ENCODE measurements around the gene SIX5. TPM values are rescaled to one million over a fixed set of nuclear protein-coding genes. Genes with fewer than 3 reads are reported as not detected.

The SIX5 gene
- total and polyA plus RNA-seq, 4 donors: 2.7 to 9.9 (median 4.4) TPM

- no peak for TF ChIP-seq HNF4G (IDR thresholded peaks at IDR 0.05)
- no peak for TF ChIP-seq ATF3 (IDR thresholded peaks at IDR 0.05)
- TF ChIP-seq FOXA2 (IDR thresholded peaks at IDR 0.05): no peak
- Histone ChIP-seq H3K4me1 (ENCODE audit: control insufficient read depth in 4 of 4, insufficient read depth in 4 of 4, low read length in 3 of 4) (peaks cover 3 to 32% (median 10%) of the 10 kb centered on the region in 4 donors), H3K27me3 (ENCODE audit: control insufficient read depth in 4 of 4, insufficient read depth in 4 of 4, low read length in 3 of 4) (no peaks in the 10 kb centered on the region), H3K27ac (ENCODE audit: low read depth in 1 of 2, low read length in 2 of 2) (no peak overlapping the region), H3K9ac (ENCODE audit: low read depth in 1 of 2, low read length in 2 of 2) (no peak overlapping the region), H3K4me3 (ENCODE audit: low read depth in 1 of 3, low read length in 3 of 3) (no peak overlapping the region), H3K9me3 (ENCODE audit: control insufficient read depth in 4 of 4, low read length in 3 of 4) (no peaks in the 10 kb centered on the region), H3K36me3 (ENCODE audit: control insufficient read depth in 4 of 4, insufficient read depth in 3 of 4, low read depth in 1 of 4, low read length in 3 of 4) (peaks cover 0 to 2% (median 0%) of the 10 kb centered on the region in 4 donors)
- no peak for DNase-seq (ENCODE audit: low spot score)
- 72% methylated on average over 21 of the region's 21 CpGs for WGBS
Measured at GRCh38 chr19:45764945-45765701, 3.9 kb downstream of the SIX5 start.

- no peak overlapping the region for H3K9ac ChIP-seq (ENCODE audit: low read depth in 1 of 2, low read length in 2 of 2)
- WGBS: 72% methylated on average over 6 of the region's 6 CpGs
- H3K9me3 ChIP-seq (ENCODE audit: control insufficient read depth in 4 of 4, low read length in 3 of 4): no peaks in the 10 kb centered on the region
- peaks cover 0 to 2% (median 0%) of the 10 kb centered on the region in 4 donors for H3K36me3 ChIP-seq (ENCODE audit: control insufficient read depth in 4 of 4, insufficient read depth in 3 of 4, low read depth in 1 of 4, low read length in 3 of 4)
- no peak overlapping the region for H3K27ac ChIP-seq (ENCODE audit: low read depth in 1 of 2, low read length in 2 of 2)
- H3K4me3 ChIP-seq (ENCODE audit: low read depth in 1 of 3, low read length in 3 of 3): no peak overlapping the region
- TF ChIP-seq GABPA (IDR thresholded peaks at IDR 0.05 in 1 of 2, conservative IDR thresholded peaks at IDR 0.05 in 1 of 2) (no peak), FOXA1 (IDR thresholded peaks at IDR 0.05) (no peak), EGR1 (IDR thresholded peaks at IDR 0.05; ENCODE audit: low read depth in 2 of 2) (no peak), RAD21 (IDR thresholded peaks at IDR 0.05) (no peak), HNF4G (IDR thresholded peaks at IDR 0.05) (no peak), SP1 (IDR thresholded peaks at IDR 0.05) (no peak)
- peaks cover 3 to 26% (median 6%) of the 10 kb centered on the region in 4 donors for H3K4me1 ChIP-seq (ENCODE audit: control insufficient read depth in 4 of 4, insufficient read depth in 4 of 4, low read length in 3 of 4)
- DNase-seq (ENCODE audit: low spot score): no peak
- no peaks in the 10 kb centered on the region for H3K27me3 ChIP-seq (ENCODE audit: control insufficient read depth in 4 of 4, insufficient read depth in 4 of 4, low read length in 3 of 4)
Measured at GRCh38 chr19:45764475-45764874, 4.6 kb downstream of the SIX5 start.

GRCh38 chr19:45763691-45764294, 5.3 kb downstream of the SIX5 start:
- Histone ChIP-seq H3K36me3 (ENCODE audit: control insufficient read depth in 4 of 4, insufficient read depth in 3 of 4, low read depth in 1 of 4, low read length in 3 of 4) (peaks cover 0 to 2% (median 0%) of the 10 kb centered on the region in 4 donors), H3K9ac (ENCODE audit: low read depth in 1 of 2, low read length in 2 of 2) (no peak overlapping the region), H3K9me3 (ENCODE audit: control insufficient read depth in 4 of 4, low read length in 3 of 4) (no peaks in the 10 kb centered on the region), H3K27ac (ENCODE audit: low read depth in 1 of 2, low read length in 2 of 2) (no peak overlapping the region), H3K27me3 (ENCODE audit: control insufficient read depth in 4 of 4, insufficient read depth in 4 of 4, low read length in 3 of 4) (no peaks in the 10 kb centered on the region), H3K4me1 (ENCODE audit: control insufficient read depth in 4 of 4, insufficient read depth in 4 of 4, low read length in 3 of 4) (peaks cover 3 to 24% (median 6%) of the 10 kb centered on the region in 4 donors), H3K4me3 (ENCODE audit: low read depth in 1 of 3, low read length in 3 of 3) (no peak overlapping the region)
- TF ChIP-seq ATF3 (IDR thresholded peaks at IDR 0.05) (no peak), FOXA1 (IDR thresholded peaks at IDR 0.05) (no peak), FOXA2 (IDR thresholded peaks at IDR 0.05) (no peak), RAD21 (IDR thresholded peaks at IDR 0.05) (no peak), YY1 (IDR thresholded peaks at IDR 0.05) (no peak), RXRA (IDR thresholded peaks at IDR 0.05) (no peak)
- DNase-seq (ENCODE audit: low spot score): no peak
- 55% methylated on average over 27 of the region's 27 CpGs for WGBS

Data from liver (tissue), 9 donors.